CD14-positive monocyte (primary cell): ENCODE data around the gene GPN1. TPM values are rescaled to one million over a fixed set of nuclear protein-coding genes. Genes with fewer than 3 reads are reported as not detected.

Source experiments
- DNase-seq, 3 donors: peaks; one replicate each; pipeline ENCODE4 v3.0.0-alpha.2; 2011 to 2022
- H2AFZ ChIP-seq: 2 replicates; pipeline ENCODE4 v1.6.0; 2012; ENCODE audit warnings: mild to moderate bottlenecking, low read depth, low read length, inconsistent platforms; ENCODE audit not compliant: insufficient read depth, poor library complexity, severe bottlenecking
- H3K27ac ChIP-seq, 2 donors: 1 replicate in 1 of 2; 2 replicates in 1 of 2; pipeline ENCODE4 v1.5.1; 2012 to 2013; ENCODE audit warnings: low read length in 2 of 2, control low read depth in 1 of 2, inconsistent platforms in 1 of 2, low read depth in 1 of 2, mild to moderate bottlenecking in 1 of 2
- H3K27me3 ChIP-seq, 2 donors: one replicate each; pipeline versions ENCODE4 v1.6.0 to v1.6.1; 2011 to 2013; ENCODE audit warnings: low read length in 2 of 2; ENCODE audit not compliant: control insufficient read depth in 2 of 2, insufficient read depth in 2 of 2
- H3K36me3 ChIP-seq, 2 donors: replicated peaks in 1 of 2; 1 replicate in 1 of 2; 2 replicates in 1 of 2; pipeline versions ENCODE4 v1.5.1 to v1.6.1; 2012 to 2013; ENCODE audit warnings: low read length in 2 of 2, control low read depth in 1 of 2, inconsistent platforms in 1 of 2, mild to moderate bottlenecking in 1 of 2; ENCODE audit not compliant: insufficient read depth in 2 of 2, control insufficient read depth in 1 of 2
- H3K4me1 ChIP-seq, 2 donors: 1 replicate in 1 of 2; 2 replicates in 1 of 2; pipeline versions ENCODE4 v1.5.1 to v1.6.1; 2012 to 2013; ENCODE audit warnings: low read length in 2 of 2, control low read depth in 1 of 2, inconsistent platforms in 1 of 2, mild to moderate bottlenecking in 1 of 2, moderate library complexity in 1 of 2; ENCODE audit not compliant: insufficient read depth in 2 of 2, control insufficient read depth in 1 of 2
- H3K4me2 ChIP-seq: replicated peaks from 2 replicates; pipeline ENCODE3; 2012; ENCODE audit warnings: low read length, moderate library complexity, mild to moderate bottlenecking; ENCODE audit not compliant: poor library complexity, severe bottlenecking; ENCODE audit errors: extremely low read depth
- H3K4me3 ChIP-seq, 3 experiments: fragments of 200-600 bp in 1 of 3; sonication (generic) in 1 of 3; replicated peaks in 1 of 3; 1 replicate in 2 of 3; 2 replicates in 1 of 3; pipeline ENCODE4 v1.5.1; 2011 to 2013; ENCODE audit warnings: low read length in 3 of 3, mild to moderate bottlenecking in 3 of 3, control low read depth in 2 of 3, low read depth in 2 of 3, inconsistent platforms in 1 of 3, moderate library complexity in 1 of 3
- H3K79me2 ChIP-seq: 2 replicates; pipeline ENCODE4 v1.6.0; 2012; ENCODE audit warnings: mild to moderate bottlenecking, control low read depth, inconsistent platforms, low read length, moderate library complexity; ENCODE audit not compliant: insufficient read depth
- H3K9ac ChIP-seq: 2 replicates; pipeline ENCODE4 v1.6.0; 2017; ENCODE audit warnings: low read length, mild to moderate bottlenecking; ENCODE audit not compliant: insufficient read depth, poor library complexity, severe bottlenecking
- H3K9me3 ChIP-seq, 2 donors: replicated peaks in 1 of 2; 1 replicate in 1 of 2; 2 replicates in 1 of 2; pipeline versions ENCODE4 v1.5.1 to v1.6.1; 2012 to 2013; ENCODE audit warnings: low read length in 2 of 2, control low read depth in 1 of 2; ENCODE audit not compliant: control insufficient read depth in 1 of 2, insufficient read depth in 1 of 2
- H4K20me1 ChIP-seq: 2 replicates; pipeline ENCODE4 v1.6.0; 2012; ENCODE audit warnings: mild to moderate bottlenecking, low read length, control low read depth, moderate library complexity; ENCODE audit not compliant: insufficient read depth
- H3K27ac Mint-ChIP-seq, 7 donors: one replicate each; pipeline ENCODE4 v1.8.0; 2020; ENCODE audit warnings: mild to moderate bottlenecking in 7 of 7, mixed read lengths in 7 of 7, moderate library complexity in 6 of 7, inconsistent platforms in 2 of 7
- H3K27me3 Mint-ChIP-seq, 3 donors: one replicate each; pipeline ENCODE4 v1.8.0; 2021 to 2022; ENCODE audit warnings: low read depth in 3 of 3, mild to moderate bottlenecking in 3 of 3, mixed read lengths in 3 of 3, moderate library complexity in 3 of 3, inconsistent platforms in 1 of 3
- H3K36me3 Mint-ChIP-seq, 2 donors: one replicate each; pipeline ENCODE4 v1.8.0; 2020; ENCODE audit warnings: mixed read lengths in 2 of 2, inconsistent platforms in 1 of 2, mild to moderate bottlenecking in 1 of 2
- H3K4me1 Mint-ChIP-seq: one replicate; pipeline ENCODE4 v1.8.0; 2020; ENCODE audit warnings: mild to moderate bottlenecking, mixed read lengths
- H3K4me3 Mint-ChIP-seq, 2 donors: one replicate each; pipeline ENCODE4 v1.8.0; 2020; ENCODE audit warnings: mild to moderate bottlenecking in 2 of 2, mixed read lengths in 2 of 2, moderate library complexity in 1 of 2
- H3K9me3 Mint-ChIP-seq, 7 donors: one replicate each; pipeline ENCODE4 v1.8.0; 2020 to 2022; ENCODE audit warnings: mixed read lengths in 7 of 7, mild to moderate bottlenecking in 6 of 7, moderate library complexity in 6 of 7, inconsistent platforms in 2 of 7
- WGBS: methylation state at CpG from one replicate; pipeline ENCODE4 v1.1.5; 2013; ENCODE audit warnings: missing lambda C conversion rate; ENCODE audit not compliant: insufficient coverage; 5-methylcytosine and 5-hydroxymethylcytosine counted together
- intact Hi-C, 2 donors: fragments of 100-400 bp; cut with micrococcal nuclease; formaldehyde crosslinking; loops; one replicate each; pipeline versions ENCODE4 v1.15.0 to v1.15.1; 2023
- polyA plus RNA-seq, 3 donors: library from polyadenylated mRNA; depleted of rRNA in 1 of 3; unstranded in 2 of 3; stranded (reverse) in 1 of 3; fragments of 300-500 nt in 2 of 3; fragments of >200 nt in 1 of 3; fragmentation: Illumina TruSeq in 2 of 3; gene quantifications; 1 replicate in 2 of 3; 2 replicates in 1 of 3; pipeline ENCODE4 v1.2.3, GENCODE V29; 2012 to 2021
- TF ChIP-seq, protein P1 (sequence below): fragments of 200-600 bp; IDR thresholded peaks from one replicate; pipeline ENCODE4 v1.8.0; 2022; ENCODE audit warnings: antibody characterized with exemption, mild to moderate bottlenecking

Gene GPN1
- polyA plus RNA-seq, 3 donors = 16.1 to 49.8 (median 46.8) TPM

DNA sequence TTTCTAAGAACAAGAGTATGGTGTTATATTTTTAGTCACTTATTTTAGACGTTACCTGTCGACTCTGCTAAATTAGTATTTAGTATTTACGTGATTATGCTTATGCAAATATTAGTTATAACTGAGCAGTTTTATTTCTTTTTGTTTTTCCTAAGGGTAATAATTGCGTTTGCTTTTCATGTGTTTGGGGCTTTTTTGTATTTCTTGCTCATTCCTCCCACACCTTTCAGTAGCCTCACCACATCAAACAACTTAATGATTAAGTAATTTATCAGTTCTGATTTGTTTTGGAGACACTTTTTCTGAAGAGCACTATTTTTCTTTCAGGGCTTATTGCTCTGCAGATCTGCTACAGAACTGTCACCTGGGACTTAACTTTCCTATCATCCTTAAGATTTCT, 42.4 kb downstream of the GPN1 start:
- Histone ChIP-seq H3K4me1 (peaks cover 13 to 15% of the 10 kb centered on the region in 2 donors), H3K9ac (no peak overlapping the region), H3K79me2 (peaks cover 7% of the 10 kb centered on the region), H3K9me3 (no peaks in the 10 kb centered on the region), H3K4me2 (no peak overlapping the region), H3K4me3 (no peak overlapping the region), H3K27me3 (no peaks in the 10 kb centered on the region), H2AFZ (no peak overlapping the region), H3K36me3 (peaks cover 70 to 79% of the 10 kb centered on the region in 2 donors), H4K20me1 (no peaks in the 10 kb centered on the region), H3K27ac (no peak overlapping the region)
- H3K4me3 Mint-ChIP-seq = no peak overlapping the region
- no peak overlapping the region for H3K27ac Mint-ChIP-seq
- peaks cover 0 to 2% (median 0%) of the 10 kb centered on the region in 3 donors for H3K27me3 Mint-ChIP-seq
- intact Hi-C loops = no loop called here
- no peak for DNase-seq
- peaks cover 62 to 84% of the 10 kb centered on the region in 2 donors for H3K36me3 Mint-ChIP-seq
- 100% methylated on average over 1 of the region's 4 CpGs for WGBS
- H3K4me1 Mint-ChIP-seq = peaks cover 12% of the 10 kb centered on the region
- TF ChIP-seq, protein P1, sequence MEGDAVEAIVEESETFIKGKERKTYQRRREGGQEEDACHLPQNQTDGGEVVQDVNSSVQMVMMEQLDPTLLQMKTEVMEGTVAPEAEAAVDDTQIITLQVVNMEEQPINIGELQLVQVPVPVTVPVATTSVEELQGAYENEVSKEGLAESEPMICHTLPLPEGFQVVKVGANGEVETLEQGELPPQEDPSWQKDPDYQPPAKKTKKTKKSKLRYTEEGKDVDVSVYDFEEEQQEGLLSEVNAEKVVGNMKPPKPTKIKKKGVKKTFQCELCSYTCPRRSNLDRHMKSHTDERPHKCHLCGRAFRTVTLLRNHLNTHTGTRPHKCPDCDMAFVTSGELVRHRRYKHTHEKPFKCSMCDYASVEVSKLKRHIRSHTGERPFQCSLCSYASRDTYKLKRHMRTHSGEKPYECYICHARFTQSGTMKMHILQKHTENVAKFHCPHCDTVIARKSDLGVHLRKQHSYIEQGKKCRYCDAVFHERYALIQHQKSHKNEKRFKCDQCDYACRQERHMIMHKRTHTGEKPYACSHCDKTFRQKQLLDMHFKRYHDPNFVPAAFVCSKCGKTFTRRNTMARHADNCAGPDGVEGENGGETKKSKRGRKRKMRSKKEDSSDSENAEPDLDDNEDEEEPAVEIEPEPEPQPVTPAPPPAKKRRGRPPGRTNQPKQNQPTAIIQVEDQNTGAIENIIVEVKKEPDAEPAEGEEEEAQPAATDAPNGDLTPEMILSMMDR = no peak
- H3K9me3 Mint-ChIP-seq = no peaks in the 10 kb centered on the region

DNA sequence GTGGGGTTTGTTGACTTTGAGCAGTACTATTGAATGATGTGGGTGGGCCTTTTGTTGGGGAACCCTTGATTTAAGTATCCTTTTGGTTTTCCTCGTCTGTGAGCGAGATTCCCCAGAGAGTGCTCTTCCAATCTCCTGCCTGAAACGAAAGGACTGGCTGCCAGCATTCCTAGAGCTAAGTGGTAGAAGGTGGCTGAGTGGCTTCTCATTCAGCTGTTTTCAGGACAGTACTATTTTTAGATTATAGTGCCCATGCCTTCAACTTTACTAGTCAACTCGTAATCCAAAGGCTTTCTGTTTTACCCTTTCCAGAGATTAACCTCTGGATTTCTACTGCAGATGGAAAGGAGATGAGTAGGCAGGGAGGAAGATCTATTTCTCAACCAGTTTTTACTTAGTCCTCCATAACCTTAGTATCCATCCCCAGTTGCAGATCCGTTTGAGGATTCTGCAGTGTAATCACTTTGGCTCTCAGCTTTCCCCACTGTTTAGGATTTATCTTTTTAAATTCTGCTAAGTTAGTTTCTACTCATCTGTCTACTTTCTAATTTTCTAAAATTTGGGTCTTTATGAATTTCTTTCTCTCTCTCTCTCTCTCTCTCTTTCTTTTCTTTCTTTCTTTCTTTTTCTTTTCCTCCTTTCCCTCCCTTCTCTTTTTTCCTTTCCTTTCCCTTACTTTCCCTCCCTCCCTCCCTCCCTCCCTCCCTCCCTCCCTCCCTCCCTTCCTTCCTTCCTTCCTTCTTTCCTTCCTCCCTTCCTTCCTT, 44.1 kb downstream of the GPN1 start:
- H3K36me3 Mint-ChIP-seq = peaks cover 66 to 94% of the 10 kb centered on the region in 2 donors
- H3K27ac ChIP-seq = no peak overlapping the region
- no peaks in the 10 kb centered on the region for H3K27me3 ChIP-seq
- DNase-seq = no peak
- H3K4me3 Mint-ChIP-seq = no peak overlapping the region
- H3K36me3 ChIP-seq = peaks cover 86 to 95% of the 10 kb centered on the region in 2 donors
- H3K9ac ChIP-seq = no peak overlapping the region
- no peak overlapping the region for H3K4me2 ChIP-seq
- no peaks in the 10 kb centered on the region for H3K9me3 Mint-ChIP-seq
- H3K27me3 Mint-ChIP-seq = peaks cover 0 to 2% (median 0%) of the 10 kb centered on the region in 3 donors
- no peaks in the 10 kb centered on the region for H3K9me3 ChIP-seq
- no peak overlapping the region for H3K4me3 ChIP-seq
- no peaks in the 10 kb centered on the region for H4K20me1 ChIP-seq
- WGBS = 100% methylated on average over 2 of the region's 5 CpGs
- intact Hi-C loops = no loop called here
- TF ChIP-seq, protein P1 = no peak
- H3K4me1 ChIP-seq = peaks cover 0 to 2% of the 10 kb centered on the region in 2 donors
- no peak overlapping the region for H2AFZ ChIP-seq
- H3K4me1 Mint-ChIP-seq = peaks cover under 1% of the 10 kb centered on the region
- no peak overlapping the region for H3K27ac Mint-ChIP-seq
- peaks cover 4% of the 10 kb centered on the region for H3K79me2 ChIP-seq
